HepG2 (cell line): Measurements from ENCODE around the gene GADD45G. TPM values are rescaled to one million over a fixed set of nuclear protein-coding genes. Genes with fewer than 3 reads are reported as not detected.
A peak's percentile ranks its signal among the peaks of the same experiment; 100 is the strongest.

Experiments used
- FOXK2 ChIP-seq: fragments of 450-650 bp; IDR thresholded peaks from 2 replicates; pipeline ENCODE4 v1.6.1; 2016
- FOXO1 ChIP-seq: sonication (generic); formaldehyde crosslinking; IDR thresholded peaks from 2 replicates; pipeline ENCODE4 v1.4.0; 2020; ENCODE audit warnings: missing genetic modification reagents
- HNRNPK ChIP-seq: fragments of 200-400 bp; formaldehyde crosslinking; IDR thresholded peaks from 2 replicates; pipeline ENCODE4 v1.6.1; 2018; ENCODE audit warnings: low read length, low read depth, moderate library complexity, mild to moderate bottlenecking; ENCODE audit not compliant: poor library complexity, severe bottlenecking
- KDM2A ChIP-seq: sonication (generic); formaldehyde crosslinking; IDR thresholded peaks from 2 replicates; pipeline ENCODE4 v1.4.0; 2020; ENCODE audit warnings: low read depth, missing genetic modification reagents, borderline replicate concordance
- KLF9 ChIP-seq: IDR thresholded peaks from 2 replicates; pipeline ENCODE4 v1.6.1; 2016; ENCODE audit warnings: low read depth
- NR2F1 ChIP-seq, 2 experiments: fragments of 450-650 bp in 1 of 2; formaldehyde crosslinking in 1 of 2; IDR thresholded peaks; 2 replicates each; pipeline versions ENCODE4 v1.5.0 to v1.6.1; 2016 to 2020; ENCODE audit warnings: mild to moderate bottlenecking in 1 of 2, missing compliant biosample characterization in 1 of 2, missing genetic modification reagents in 1 of 2, moderate library complexity in 1 of 2
- RAD21 ChIP-seq: fragments of 450-650 bp; formaldehyde crosslinking; IDR thresholded peaks from 2 replicates; pipeline ENCODE4 v1.5.0; 2020; ENCODE audit warnings: mild to moderate bottlenecking
- SNAI1 ChIP-seq: sonication (generic); formaldehyde crosslinking; IDR thresholded peaks from 2 replicates; pipeline ENCODE4 v1.5.0; 2020; ENCODE audit warnings: mild to moderate bottlenecking, missing genetic modification reagents, borderline replicate concordance
- SOX6 ChIP-seq, 2 experiments: fragments of 450-650 bp in 1 of 2; sonication (generic) in 1 of 2; formaldehyde crosslinking in 1 of 2; IDR thresholded peaks; 2 replicates each; pipeline versions ENCODE4 v1.4.0 to v1.6.1; 2017 to 2020; ENCODE audit warnings: antibody characterized with exemption in 1 of 2, mild to moderate bottlenecking in 1 of 2, missing genetic modification reagents in 1 of 2
- TP53 ChIP-seq: sonication (generic); formaldehyde crosslinking; conservative IDR thresholded peaks from 2 replicates; pipeline ENCODE4 v1.4.0; 2020; ENCODE audit warnings: missing genetic modification reagents
- ZNF724P ChIP-seq: sonication (generic); formaldehyde crosslinking; IDR thresholded peaks from 2 replicates; pipeline ENCODE4 v1.8.0; 2022; ENCODE audit warnings: missing genetic modification reagents, borderline replicate concordance
- ZNF761 ChIP-seq: sonication (generic); formaldehyde crosslinking; conservative IDR thresholded peaks from 2 replicates; pipeline ENCODE4 v1.4.0; 2020; ENCODE audit warnings: mild to moderate bottlenecking, missing genetic modification reagents
- ZSCAN12 ChIP-seq: sonication (generic); formaldehyde crosslinking; IDR thresholded peaks from 2 replicates; pipeline ENCODE4 v1.9.0; 2021; ENCODE audit warnings: mild to moderate bottlenecking, missing genetic modification reagents
- ZSCAN20 ChIP-seq: sonication (generic); formaldehyde crosslinking; IDR thresholded peaks from 2 replicates; pipeline ENCODE4 v1.4.0; 2020; ENCODE audit warnings: missing genetic modification reagents, mild to moderate bottlenecking, borderline replicate concordance
- ZSCAN21 ChIP-seq: sonication (generic); formaldehyde crosslinking; IDR thresholded peaks from 2 replicates; pipeline ENCODE4 v1.8.0; 2022; ENCODE audit warnings: mild to moderate bottlenecking, missing genetic modification reagents, moderate library complexity, borderline replicate concordance
- polyA plus RNA-seq, 8 experiments: library from polyadenylated mRNA; depleted of rRNA in 3 of 8; stranded (reverse) in 7 of 8; unstranded in 1 of 8; fragments of >200 nt; fragmentation: Illumina TruSeq in 4 of 8; extraction: Trizol in 4 of 8; gene quantifications; 2 replicates each; pipeline versions ENCODE4 v1.2.1 to v1.2.3, GENCODE V29; 2011 to 2016; ENCODE audit warnings: low read depth in 4 of 8, missing spikeins in 1 of 8, mixed read lengths in 1 of 8; ENCODE audit not compliant: insufficient read depth in 1 of 8
- total RNA-seq, 5 experiments: library from RNA; depleted of rRNA; stranded (reverse); fragments of >200 nt; fragmentation: Illumina TruSeq; extraction: Trizol; gene quantifications; 2 replicates each; pipeline ENCODE4 v1.2.3, GENCODE V29; 2016; ENCODE audit warnings: low read depth in 1 of 5
- TF ChIP-seq, protein P1 (sequence below): sonication (generic); formaldehyde crosslinking; IDR thresholded peaks from 2 replicates; pipeline ENCODE4 v1.4.0; 2020; ENCODE audit warnings: missing genetic modification reagents, borderline replicate concordance
- TF ChIP-seq, protein P2 (sequence below): sonication (generic); formaldehyde crosslinking; IDR thresholded peaks from 2 replicates; pipeline ENCODE4 v1.4.0; 2020; ENCODE audit warnings: missing genetic modification reagents, borderline replicate concordance
- TF ChIP-seq, protein P3 (sequence below): sonication (generic); formaldehyde crosslinking; IDR thresholded peaks from 2 replicates; pipeline ENCODE4 v1.9.0; 2022; ENCODE audit warnings: missing genetic modification reagents, mild to moderate bottlenecking, borderline replicate concordance
- TF ChIP-seq, protein P4 (sequence below): sonication (generic); formaldehyde crosslinking; IDR thresholded peaks from 2 replicates; pipeline ENCODE4 v1.9.0; 2021; ENCODE audit warnings: missing genetic modification reagents, mild to moderate bottlenecking, borderline replicate concordance

GADD45G gene
- total and polyA plus RNA-seq, 2 of the 13 experiments (the other 11 are each of a cell fraction or from before 2014, with no cell fraction given) = not detected

DNA sequence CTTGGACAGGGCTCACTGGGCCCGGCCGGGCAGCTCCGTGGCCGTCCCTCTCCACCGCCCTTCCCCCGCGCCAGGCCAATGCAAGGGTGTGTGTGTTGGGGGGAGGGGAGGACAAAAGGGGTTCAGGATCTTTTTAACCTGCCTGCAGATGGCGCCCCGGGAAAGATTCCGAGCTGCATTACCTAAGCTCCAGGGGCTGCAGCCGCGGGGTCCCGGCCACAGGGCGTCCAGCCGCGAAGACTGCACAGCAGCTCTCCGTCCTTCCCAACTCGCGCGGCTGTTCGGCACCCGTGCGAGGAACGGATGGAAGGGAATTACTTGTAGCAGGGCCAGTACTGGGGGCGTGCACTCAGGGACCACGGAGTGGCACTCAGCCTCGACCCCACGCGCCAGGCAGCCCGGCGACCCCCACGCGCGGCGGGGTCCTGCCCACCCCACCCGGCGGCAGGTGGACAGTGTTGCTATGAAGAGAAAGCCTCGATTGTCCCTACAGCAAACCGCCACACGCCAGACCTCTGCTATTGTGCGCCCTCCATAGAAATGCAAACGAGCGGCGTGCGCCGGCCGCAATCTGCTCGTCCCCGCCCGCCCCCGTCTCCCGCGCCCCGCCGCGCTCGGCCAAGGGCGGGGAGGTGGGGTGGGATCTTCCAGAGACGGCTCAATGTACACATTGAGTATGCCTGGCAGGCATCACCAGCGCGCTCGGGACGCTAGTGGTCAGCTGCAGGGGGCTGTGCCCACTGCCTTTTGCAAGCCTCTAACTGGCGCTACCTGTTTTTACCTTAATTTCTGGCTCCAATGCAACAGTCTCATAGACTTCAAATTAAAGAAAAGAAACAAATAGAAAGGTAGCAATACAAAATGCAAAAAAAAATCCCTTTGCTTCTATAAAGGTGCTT is 796 bp upstream of the GADD45G start (continued):
- TF ChIP-seq NR2F1 (CRISPR knock-in tag; IDR thresholded peaks at IDR 0.05) = no peak
- TF ChIP-seq ZSCAN20 (CRISPR knock-in tag) = no peak
- TF ChIP-seq RAD21 = peak; percentile 29; the same call in 1 of the 2 replicates
- TF ChIP-seq KDM2A (CRISPR knock-in tag) = 0 out of 2 replicates have a peak, but pooled peaks have one; percentile 22
- TF ChIP-seq, protein P1, sequence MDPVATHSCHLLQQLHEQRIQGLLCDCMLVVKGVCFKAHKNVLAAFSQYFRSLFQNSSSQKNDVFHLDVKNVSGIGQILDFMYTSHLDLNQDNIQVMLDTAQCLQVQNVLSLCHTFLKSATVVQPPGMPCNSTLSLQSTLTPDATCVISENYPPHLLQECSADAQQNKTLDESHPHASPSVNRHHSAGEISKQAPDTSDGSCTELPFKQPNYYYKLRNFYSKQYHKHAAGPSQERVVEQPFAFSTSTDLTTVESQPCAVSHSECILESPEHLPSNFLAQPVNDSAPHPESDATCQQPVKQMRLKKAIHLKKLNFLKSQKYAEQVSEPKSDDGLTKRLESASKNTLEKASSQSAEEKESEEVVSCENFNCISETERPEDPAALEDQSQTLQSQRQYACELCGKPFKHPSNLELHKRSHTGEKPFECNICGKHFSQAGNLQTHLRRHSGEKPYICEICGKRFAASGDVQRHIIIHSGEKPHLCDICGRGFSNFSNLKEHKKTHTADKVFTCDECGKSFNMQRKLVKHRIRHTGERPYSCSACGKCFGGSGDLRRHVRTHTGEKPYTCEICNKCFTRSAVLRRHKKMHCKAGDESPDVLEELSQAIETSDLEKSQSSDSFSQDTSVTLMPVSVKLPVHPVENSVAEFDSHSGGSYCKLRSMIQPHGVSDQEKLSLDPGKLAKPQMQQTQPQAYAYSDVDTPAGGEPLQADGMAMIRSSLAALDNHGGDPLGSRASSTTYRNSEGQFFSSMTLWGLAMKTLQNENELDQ (CRISPR knock-in tag) = no peak
- no peak for TF ChIP-seq ZNF724P (CRISPR knock-in tag)
- TF ChIP-seq, protein P2, sequence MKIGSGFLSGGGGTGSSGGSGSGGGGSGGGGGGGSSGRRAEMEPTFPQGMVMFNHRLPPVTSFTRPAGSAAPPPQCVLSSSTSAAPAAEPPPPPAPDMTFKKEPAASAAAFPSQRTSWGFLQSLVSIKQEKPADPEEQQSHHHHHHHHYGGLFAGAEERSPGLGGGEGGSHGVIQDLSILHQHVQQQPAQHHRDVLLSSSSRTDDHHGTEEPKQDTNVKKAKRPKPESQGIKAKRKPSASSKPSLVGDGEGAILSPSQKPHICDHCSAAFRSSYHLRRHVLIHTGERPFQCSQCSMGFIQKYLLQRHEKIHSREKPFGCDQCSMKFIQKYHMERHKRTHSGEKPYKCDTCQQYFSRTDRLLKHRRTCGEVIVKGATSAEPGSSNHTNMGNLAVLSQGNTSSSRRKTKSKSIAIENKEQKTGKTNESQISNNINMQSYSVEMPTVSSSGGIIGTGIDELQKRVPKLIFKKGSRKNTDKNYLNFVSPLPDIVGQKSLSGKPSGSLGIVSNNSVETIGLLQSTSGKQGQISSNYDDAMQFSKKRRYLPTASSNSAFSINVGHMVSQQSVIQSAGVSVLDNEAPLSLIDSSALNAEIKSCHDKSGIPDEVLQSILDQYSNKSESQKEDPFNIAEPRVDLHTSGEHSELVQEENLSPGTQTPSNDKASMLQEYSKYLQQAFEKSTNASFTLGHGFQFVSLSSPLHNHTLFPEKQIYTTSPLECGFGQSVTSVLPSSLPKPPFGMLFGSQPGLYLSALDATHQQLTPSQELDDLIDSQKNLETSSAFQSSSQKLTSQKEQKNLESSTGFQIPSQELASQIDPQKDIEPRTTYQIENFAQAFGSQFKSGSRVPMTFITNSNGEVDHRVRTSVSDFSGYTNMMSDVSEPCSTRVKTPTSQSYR = peak; percentile 78; the same call in 1 of the 2 replicates
- TF ChIP-seq, protein P3, sequence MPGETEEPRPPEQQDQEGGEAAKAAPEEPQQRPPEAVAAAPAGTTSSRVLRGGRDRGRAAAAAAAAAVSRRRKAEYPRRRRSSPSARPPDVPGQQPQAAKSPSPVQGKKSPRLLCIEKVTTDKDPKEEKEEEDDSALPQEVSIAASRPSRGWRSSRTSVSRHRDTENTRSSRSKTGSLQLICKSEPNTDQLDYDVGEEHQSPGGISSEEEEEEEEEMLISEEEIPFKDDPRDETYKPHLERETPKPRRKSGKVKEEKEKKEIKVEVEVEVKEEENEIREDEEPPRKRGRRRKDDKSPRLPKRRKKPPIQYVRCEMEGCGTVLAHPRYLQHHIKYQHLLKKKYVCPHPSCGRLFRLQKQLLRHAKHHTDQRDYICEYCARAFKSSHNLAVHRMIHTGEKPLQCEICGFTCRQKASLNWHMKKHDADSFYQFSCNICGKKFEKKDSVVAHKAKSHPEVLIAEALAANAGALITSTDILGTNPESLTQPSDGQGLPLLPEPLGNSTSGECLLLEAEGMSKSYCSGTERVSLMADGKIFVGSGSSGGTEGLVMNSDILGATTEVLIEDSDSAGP (CRISPR knock-in tag) = peak; percentile 44; the same call in 1 of the 2 replicates
- no peak for TF ChIP-seq ZSCAN12 (CRISPR knock-in tag)
- TF ChIP-seq SNAI1 (CRISPR knock-in tag) = 0 out of 2 replicates have a peak, but pooled peaks have one; percentile 36
- TF ChIP-seq FOXK2 = no peak
- TF ChIP-seq KLF9 (CRISPR knock-in tag) = no peak
- TF ChIP-seq, protein P4, sequence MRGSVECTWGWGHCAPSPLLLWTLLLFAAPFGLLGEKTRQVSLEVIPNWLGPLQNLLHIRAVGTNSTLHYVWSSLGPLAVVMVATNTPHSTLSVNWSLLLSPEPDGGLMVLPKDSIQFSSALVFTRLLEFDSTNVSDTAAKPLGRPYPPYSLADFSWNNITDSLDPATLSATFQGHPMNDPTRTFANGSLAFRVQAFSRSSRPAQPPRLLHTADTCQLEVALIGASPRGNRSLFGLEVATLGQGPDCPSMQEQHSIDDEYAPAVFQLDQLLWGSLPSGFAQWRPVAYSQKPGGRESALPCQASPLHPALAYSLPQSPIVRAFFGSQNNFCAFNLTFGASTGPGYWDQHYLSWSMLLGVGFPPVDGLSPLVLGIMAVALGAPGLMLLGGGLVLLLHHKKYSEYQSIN (CRISPR knock-in tag) = no peak
- no peak for TF ChIP-seq SOX6 (IDR thresholded peaks at IDR 0.05)
- TF ChIP-seq SOX6 (CRISPR knock-in tag; IDR thresholded peaks at IDR 0.05) = peak; percentile 22; the same call in 1 of the 2 replicates
- TF ChIP-seq FOXO1 (CRISPR knock-in tag) = no peak
- TF ChIP-seq HNRNPK = no peak
- no peak for TF ChIP-seq TP53 (CRISPR knock-in tag)
- TF ChIP-seq ZNF761 (CRISPR knock-in tag) = no peak
- no peak for TF ChIP-seq ZSCAN21 (CRISPR knock-in tag)
